PC-9 (cell line): ENCODE data around the gene KCNC3. TPM values are rescaled to one million over a fixed set of nuclear protein-coding genes. Genes with fewer than 3 reads are reported as not detected.

Source experiments
- BruUV-seq: library from RNA; stranded (reverse); fragments of 400-500 nt; replicated peaks from 2 replicates; lab custom pipeline; 2021; lab: Mats Ljungman, UMichigan
- CTCF ChIA-PET: fragments of 300-600 bp; sonication (Branson Sonifier 250); formaldehyde crosslinking; loops from one replicate; lab custom pipeline; 2022; ENCODE audit warnings: antibody characterized with exemption; lab: Charles Lee
- POLR2A ChIA-PET: fragments of 300-600 bp; sonication (Branson Sonifier 250); formaldehyde crosslinking; loops from one replicate; lab custom pipeline; 2022; ENCODE audit warnings: antibody characterized with exemption; ENCODE audit not compliant: unreplicated experiment; lab: Charles Lee
- DNase-seq, 2 experiments: peaks; one replicate each; pipeline versions ENCODE4 v3.0.0 to v3.0.0-alpha.2; 2015 to 2022; ENCODE audit warnings: mixed read lengths in 1 of 2
- H2AFZ ChIP-seq: fragments of 200-600 bp; sonication (generic); 2 replicates; pipeline ENCODE4 v1.8.1; 2017; ENCODE audit warnings: antibody characterized with exemption
- H3F3A ChIP-seq: fragments of 200-600 bp; sonication (generic); 2 replicates; pipeline ENCODE4 v1.8.1; 2017; ENCODE audit warnings: antibody characterized with exemption, mild to moderate bottlenecking, low read depth; ENCODE audit not compliant: insufficient read depth
- H3K27ac ChIP-seq: fragments of 200-600 bp; sonication (generic); 2 replicates; pipeline ENCODE4 v1.6.1; 2016; ENCODE audit warnings: mixed run types
- H3K27me3 ChIP-seq: fragments of 200-600 bp; sonication (generic); 2 replicates; pipeline ENCODE4 v1.6.1; 2016; ENCODE audit warnings: low read depth, mixed run types; ENCODE audit not compliant: insufficient read depth
- H3K36me3 ChIP-seq: fragments of 200-600 bp; sonication (generic); 2 replicates; pipeline ENCODE4 v1.6.1; 2016; ENCODE audit warnings: low read depth, mixed run types
- H3K4me1 ChIP-seq: fragments of 200-600 bp; sonication (generic); replicated peaks from 2 replicates; pipeline ENCODE4 v1.6.1; 2016; ENCODE audit warnings: mixed run types; ENCODE audit not compliant: insufficient read depth
- H3K4me2 ChIP-seq: fragments of 200-600 bp; sonication (generic); 2 replicates; pipeline ENCODE4 v1.6.1; 2017; ENCODE audit warnings: mixed run types
- H3K4me3 ChIP-seq: fragments of 200-600 bp; sonication (generic); 2 replicates; pipeline ENCODE4 v1.6.1; 2016; ENCODE audit warnings: mixed run types
- H3K79me2 ChIP-seq: fragments of 200-600 bp; sonication (generic); 2 replicates; pipeline ENCODE4 v1.6.1; 2017; ENCODE audit warnings: low read depth, mixed run types
- H3K9me2 ChIP-seq: fragments of 200-600 bp; sonication (generic); 2 replicates; pipeline ENCODE4 v1.8.1; 2017; ENCODE audit warnings: mild to moderate bottlenecking; ENCODE audit not compliant: insufficient read depth
- H3K9me3 ChIP-seq: fragments of 200-600 bp; sonication (generic); 2 replicates; pipeline ENCODE4 v1.8.1; 2016; ENCODE audit warnings: low read depth; ENCODE audit not compliant: insufficient read depth
- H4K20me1 ChIP-seq: fragments of 200-600 bp; sonication (generic); 2 replicates; pipeline ENCODE4 v1.8.1; 2017; ENCODE audit not compliant: insufficient read depth
- CTCF ChIP-seq: fragments of 200-600 bp; sonication (generic); conservative IDR thresholded peaks from 2 replicates; pipeline ENCODE4 v1.6.1; 2017; ENCODE audit warnings: mixed run types, antibody characterized with exemption, mild to moderate bottlenecking, moderate library complexity
- EZH2 ChIP-seq: fragments of 200-600 bp; sonication (generic); IDR thresholded peaks from 2 replicates; pipeline ENCODE4 v1.8.0; 2017; ENCODE audit warnings: antibody characterized with exemption, low read depth
- intact Hi-C: fragments of 100-400 bp; cut with micrococcal nuclease; formaldehyde crosslinking; loops from one replicate; pipeline ENCODE4 v1.10.0; 2022; ENCODE audit not compliant: unreplicated experiment
- total RNA-seq: library from RNA; stranded (reverse); gene quantifications from 2 replicates; pipeline ENCODE4 v1.2.3, GENCODE V29; 2021

KCNC3 gene
- total RNA-seq, 1 experiment from 2014 or later = 9.0 TPM

GRCh38 chr19:50319156-50319555 lies 10.0 kb downstream of the KCNC3 start:
- Histone ChIP-seq H3K9me3 (no peaks in the 10 kb centered on the region), H3K27me3 (peaks cover 27% of the 10 kb centered on the region), H4K20me1 (peaks cover 2% of the 10 kb centered on the region; the same call in 1 of the 2 replicates), H3K4me1 (0 out of 2 replicates have a peak, but pooled peaks cover 3% of the 10 kb centered on the region), H3K4me3 (no peak overlapping the region), H2AFZ (no peak overlapping the region), H3K79me2 (no peaks in the 10 kb centered on the region), H3K9me2 (no peaks in the 10 kb centered on the region), H3K27ac (no peak overlapping the region), H3F3A (peaks cover 3% of the 10 kb centered on the region; the same call in 1 of the 2 replicates), H3K4me2 (no peak overlapping the region), H3K36me3 (no peaks in the 10 kb centered on the region)
- BruUV-seq = no TSS peak
- DNase-seq = no peak
- POLR2A ChIA-PET = no interaction called here
- CTCF ChIA-PET = no interaction called here
- TF ChIP-seq CTCF (no peak), EZH2 (no peak)
- intact Hi-C loops = no loop called here

- peaks cover 22% of the 10 kb centered on the region for H3K27me3 ChIP-seq
- H3K4me1 ChIP-seq = 0 out of 2 replicates have a peak, but pooled peaks cover 3% of the 10 kb centered on the region
- H2AFZ ChIP-seq = no peak overlapping the region
- ChIA-PET POLR2A (no interaction called here), CTCF (no interaction called here)
- H4K20me1 ChIP-seq = no peaks in the 10 kb centered on the region; the same call in 1 of the 2 replicates
- intact Hi-C loops = no loop called here
- no peaks in the 10 kb centered on the region for H3K9me3 ChIP-seq
- H3K27ac ChIP-seq = no peak overlapping the region
- peaks cover 4% of the 10 kb centered on the region; the same call in 1 of the 2 replicates for H3F3A ChIP-seq
- no peaks in the 10 kb centered on the region for H3K79me2 ChIP-seq
- H3K9me2 ChIP-seq = no peaks in the 10 kb centered on the region
- no peaks in the 10 kb centered on the region for H3K36me3 ChIP-seq
- no peak for DNase-seq
- TF ChIP-seq EZH2 (no peak), CTCF (no peak)
- no TSS peak for BruUV-seq
- H3K4me2 ChIP-seq = no peak overlapping the region
- H3K4me3 ChIP-seq = no peak overlapping the region
Observed at GRCh38 chr19:50318438-50318837, 10.7 kb downstream of the KCNC3 start.

DNA sequence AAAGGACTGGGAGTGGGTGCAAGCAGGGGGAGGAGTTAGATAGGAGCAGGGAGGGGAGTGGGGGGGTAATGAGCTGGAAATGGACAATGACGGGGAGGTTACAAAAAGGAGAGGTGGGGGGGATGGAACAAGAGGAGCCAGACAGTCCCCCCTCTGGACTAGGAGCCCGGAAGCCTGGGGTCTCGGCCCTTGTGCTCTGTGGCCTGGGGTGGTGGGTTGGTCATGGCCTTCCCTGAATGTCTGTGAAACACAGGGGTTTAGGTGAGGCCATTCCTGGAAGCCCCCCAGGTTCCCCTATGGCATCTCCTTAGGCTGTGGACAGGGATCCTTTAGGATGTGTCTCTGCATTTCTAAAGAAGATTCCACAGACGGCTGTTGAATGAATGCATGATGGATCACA lies 12.1 kb downstream of the KCNC3 start:
- H3F3A ChIP-seq = peaks cover 10% of the 10 kb centered on the region; the same call in 1 of the 2 replicates
- ChIA-PET CTCF (no interaction called here), POLR2A (no interaction called here)
- no peaks in the 10 kb centered on the region; the same call in 1 of the 2 replicates for H4K20me1 ChIP-seq
- no peak overlapping the region for H3K4me2 ChIP-seq
- peaks cover 15% of the 10 kb centered on the region for H3K27me3 ChIP-seq
- intact Hi-C loops = no loop called here
- no peaks in the 10 kb centered on the region for H3K9me3 ChIP-seq
- BruUV-seq = no TSS peak
- no peaks in the 10 kb centered on the region for H3K36me3 ChIP-seq
- TF ChIP-seq EZH2 = no peak
- no peak for TF ChIP-seq CTCF
- H3K4me3 ChIP-seq = no peak overlapping the region
- DNase-seq = no peak
- H3K9me2 ChIP-seq = no peaks in the 10 kb centered on the region
- no peak overlapping the region for H3K27ac ChIP-seq
- H3K79me2 ChIP-seq = no peaks in the 10 kb centered on the region
- H2AFZ ChIP-seq = no peak overlapping the region
- H3K4me1 ChIP-seq = 0 out of 2 replicates have a peak, but pooled peaks cover 3% of the 10 kb centered on the region
